Lung (tissue), 12 donors: ENCODE results near the gene IER2. TPM values are rescaled to one million over a fixed set of nuclear protein-coding genes. Genes with fewer than 3 reads are reported as not detected.
A peak's percentile ranks its signal among the peaks of the same experiment; 100 is the strongest.

Experiments used
- ATAC-seq: fragments of 200-7000 bp; cut with Tn5 transposase; one replicate; pipeline ENCODE4 v1.9.1; 2020; ENCODE audit warnings: moderate number of reproducible peaks; ENCODE audit not compliant: insufficient read depth, low FRiP score
- DNase-seq, 3 donors: peaks; one replicate each; pipeline ENCODE4 v3.0.0-alpha.2; 2013 to 2017
- H3K27ac ChIP-seq, 2 donors: one replicate each; pipeline ENCODE4 v1.5.1; 2013; ENCODE audit warnings: mild to moderate bottlenecking in 2 of 2, moderate library complexity in 2 of 2, control low read depth in 1 of 2, inconsistent platforms in 1 of 2, low read depth in 1 of 2, low read length in 1 of 2
- H3K27me3 ChIP-seq, 3 donors: one replicate each; pipeline ENCODE4 v1.5.1; 2013; ENCODE audit warnings: low read length in 2 of 3; ENCODE audit not compliant: control insufficient read depth in 3 of 3, insufficient read depth in 3 of 3
- H3K36me3 ChIP-seq, 4 donors: one replicate each; pipeline ENCODE4 v1.5.1; 2013; ENCODE audit warnings: low read length in 4 of 4, mild to moderate bottlenecking in 1 of 4, moderate library complexity in 1 of 4; ENCODE audit not compliant: control insufficient read depth in 4 of 4, insufficient read depth in 4 of 4
- H3K4me1 ChIP-seq, 5 donors: one replicate each; pipeline ENCODE4 v1.5.1; 2013; ENCODE audit warnings: low read length in 5 of 5, mild to moderate bottlenecking in 2 of 5, moderate library complexity in 1 of 5; ENCODE audit not compliant: control insufficient read depth in 5 of 5, insufficient read depth in 5 of 5
- H3K4me3 ChIP-seq: one replicate; pipeline ENCODE4 v1.5.1; 2013; ENCODE audit warnings: mild to moderate bottlenecking, control low read depth, moderate library complexity
- H3K9ac ChIP-seq, 2 donors: one replicate each; pipeline ENCODE4 v1.5.1; 2013; ENCODE audit warnings: low read length in 2 of 2, control low read depth in 1 of 2; ENCODE audit not compliant: insufficient read depth in 1 of 2
- H3K9me3 ChIP-seq, 4 donors: one replicate each; pipeline ENCODE4 v1.5.1; 2013; ENCODE audit warnings: low read length in 3 of 4, mild to moderate bottlenecking in 1 of 4, moderate library complexity in 1 of 4; ENCODE audit not compliant: control insufficient read depth in 4 of 4, insufficient read depth in 3 of 4
- WGBS, 2 donors: extraction: QIAGEN DNeasy Blood & Tissue Kit; methylation state at CpG; one replicate each; pipeline ENCODE4 v1.1.7; 2013; 5-methylcytosine and 5-hydroxymethylcytosine counted together
- polyA plus RNA-seq, 2 donors: library from polyadenylated mRNA; stranded (reverse); fragments of 200-250 nt; gene quantifications; one replicate each; pipeline ENCODE4 v1.2.1, GENCODE V29; 2013
- total RNA-seq, 2 donors: library from RNA; depleted of rRNA in 1 of 2; stranded (reverse); fragments of >200 nt in 1 of 2; gene quantifications; one replicate each; pipeline ENCODE4 v1.2.1, GENCODE V29; 2014 to 2021
- TF ChIP-seq, protein P1 (sequence below): IDR thresholded peaks from 2 replicates; pipeline ENCODE4 v1.5.1; 2012; ENCODE audit warnings: mild to moderate bottlenecking; ENCODE audit errors: control extremely low read depth, extremely low read depth
- donor health status: control.
- donor health status: control.
- donor health status: Bipolar disorder and iron deficiency.
- donor health status: healthy.
- donor health status: DM: yes; HTN: yes; CAD: no.

IER2 gene
- total and polyA plus RNA-seq, 4 donors = 29.8 to 242 (median 93.0) TPM

DNA sequence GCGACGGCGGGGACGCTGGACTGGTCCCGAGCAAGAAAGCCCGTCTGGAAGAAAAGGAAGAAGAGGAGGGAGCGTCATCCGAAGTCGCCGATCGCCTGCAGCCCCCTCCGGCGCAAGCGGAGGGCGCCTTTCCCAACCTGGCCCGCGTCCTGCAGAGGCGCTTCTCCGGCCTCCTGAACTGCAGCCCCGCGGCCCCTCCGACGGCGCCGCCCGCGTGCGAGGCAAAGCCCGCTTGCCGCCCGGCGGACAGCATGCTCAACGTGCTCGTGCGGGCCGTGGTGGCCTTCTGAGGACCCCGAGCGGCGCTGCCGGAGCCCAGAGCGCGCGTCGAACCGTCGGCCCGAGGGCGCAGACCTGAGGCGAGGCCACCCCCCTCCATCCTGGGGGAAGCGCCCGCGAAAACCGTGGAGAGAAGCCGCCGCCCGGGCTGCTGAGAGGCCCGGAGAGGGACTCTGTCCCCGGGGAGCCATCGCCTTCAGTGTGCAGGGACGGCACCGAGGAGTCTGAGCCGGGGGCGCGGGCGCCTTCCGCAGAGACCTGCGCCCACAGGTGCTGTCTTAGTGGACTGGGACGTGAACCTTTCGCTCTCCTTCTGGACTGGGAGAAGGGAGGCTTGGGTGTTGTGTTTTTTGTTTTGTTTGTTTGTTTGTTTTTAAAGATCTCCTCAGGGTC, 3.5 kb downstream of the IER2 start:
- peak overlapping the region; percentile 91 for H3K9ac ChIP-seq
- TF ChIP-seq, protein P1, sequence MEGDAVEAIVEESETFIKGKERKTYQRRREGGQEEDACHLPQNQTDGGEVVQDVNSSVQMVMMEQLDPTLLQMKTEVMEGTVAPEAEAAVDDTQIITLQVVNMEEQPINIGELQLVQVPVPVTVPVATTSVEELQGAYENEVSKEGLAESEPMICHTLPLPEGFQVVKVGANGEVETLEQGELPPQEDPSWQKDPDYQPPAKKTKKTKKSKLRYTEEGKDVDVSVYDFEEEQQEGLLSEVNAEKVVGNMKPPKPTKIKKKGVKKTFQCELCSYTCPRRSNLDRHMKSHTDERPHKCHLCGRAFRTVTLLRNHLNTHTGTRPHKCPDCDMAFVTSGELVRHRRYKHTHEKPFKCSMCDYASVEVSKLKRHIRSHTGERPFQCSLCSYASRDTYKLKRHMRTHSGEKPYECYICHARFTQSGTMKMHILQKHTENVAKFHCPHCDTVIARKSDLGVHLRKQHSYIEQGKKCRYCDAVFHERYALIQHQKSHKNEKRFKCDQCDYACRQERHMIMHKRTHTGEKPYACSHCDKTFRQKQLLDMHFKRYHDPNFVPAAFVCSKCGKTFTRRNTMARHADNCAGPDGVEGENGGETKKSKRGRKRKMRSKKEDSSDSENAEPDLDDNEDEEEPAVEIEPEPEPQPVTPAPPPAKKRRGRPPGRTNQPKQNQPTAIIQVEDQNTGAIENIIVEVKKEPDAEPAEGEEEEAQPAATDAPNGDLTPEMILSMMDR = no peak
- WGBS, 2 donors = 0 to 1% methylated on average over 56 to 69 of the region's 69 CpGs
- H3K36me3 ChIP-seq = peaks cover 0 to 15% (median 0%) of the 10 kb centered on the region in 4 donors
- H3K4me1 ChIP-seq = peaks cover 0 to 18% (median 3%) of the 10 kb centered on the region in 5 donors
- peak overlapping the region; percentile 95 for H3K4me3 ChIP-seq
- H3K9me3 ChIP-seq = no peaks in the 10 kb centered on the region
- H3K27ac ChIP-seq = peak overlapping the region; percentile 88 to 98
- H3K27me3 ChIP-seq = no peaks in the 10 kb centered on the region
- ATAC-seq (no peak), DNase-seq (peak; percentile 69 to 72 (median 69))

GRCh38 chr19:13154241-13154778, 4.1 kb downstream of the IER2 start:
- Histone ChIP-seq H3K9ac (peak overlapping the region; percentile 91), H3K4me3 (peak overlapping the region; percentile 95), H3K36me3 (peaks cover 0 to 15% (median 0%) of the 10 kb centered on the region in 4 donors), H3K9me3 (no peaks in the 10 kb centered on the region), H3K27ac (peak overlapping the region; percentile 88 to 98), H3K4me1 (peaks cover 0 to 16% (median 0%) of the 10 kb centered on the region in 5 donors), H3K27me3 (no peaks in the 10 kb centered on the region)
- DNase-seq (peak; percentile 86 to 92 (median 91)), ATAC-seq (peak; percentile 21)
- whole genome bisulfite sequencing, 2 donors = 0 to 1% methylated on average over 21 of the region's 21 CpGs
- TF ChIP-seq, protein P1 = no peak

DNA sequence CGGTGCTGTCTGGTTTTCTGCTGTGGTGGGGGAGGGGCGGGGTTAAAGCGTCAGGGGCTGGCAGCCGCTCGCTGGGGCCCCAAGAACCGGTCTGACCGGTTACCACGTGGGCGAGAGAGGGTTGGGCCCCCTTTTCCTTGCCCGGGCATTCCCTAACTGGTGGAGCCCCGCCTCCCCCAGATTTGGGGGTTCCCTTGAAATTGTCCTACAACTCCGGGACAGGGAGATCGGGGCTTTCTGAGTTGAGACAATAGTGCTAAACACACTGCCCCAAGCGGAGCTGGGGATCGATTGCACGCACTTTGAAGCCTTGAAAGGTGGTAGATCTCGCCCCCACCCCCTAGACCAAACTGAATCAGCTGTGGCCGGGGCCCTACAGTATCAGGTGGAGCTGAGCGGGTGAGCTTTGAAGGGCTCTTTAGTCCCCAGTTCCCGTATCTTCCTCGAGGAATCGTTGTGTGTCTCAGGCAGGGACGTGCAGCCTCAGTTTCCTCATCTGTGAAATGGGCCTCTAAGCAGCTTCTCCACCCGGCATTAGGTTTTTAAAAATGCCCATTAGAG, 4.8 kb downstream of the IER2 start:
- H3K9me3 ChIP-seq = no peaks in the 10 kb centered on the region
- peak overlapping the region; percentile 88 to 98 for H3K27ac ChIP-seq
- TF ChIP-seq, protein P1 = no peak
- DNase-seq (peak; percentile 89 to 92 (median 91)), ATAC-seq (no peak)
- peak overlapping the region; percentile 95 for H3K4me3 ChIP-seq
- H3K9ac ChIP-seq = peak overlapping the region; percentile 45 to 91
- 1 to 2% methylated on average over 24 of the region's 24 CpGs for WGBS, 2 donors
- H3K27me3 ChIP-seq = no peaks in the 10 kb centered on the region
- peaks cover 0 to 16% (median 0%) of the 10 kb centered on the region in 5 donors for H3K4me1 ChIP-seq
- H3K36me3 ChIP-seq = peaks cover 0 to 15% (median 0%) of the 10 kb centered on the region in 4 donors
